HepG2 (cell line): Measurements from ENCODE around the gene PPP2R5B. TPM values are rescaled to one million over a fixed set of nuclear protein-coding genes. Genes with fewer than 3 reads are reported as not detected.

Source experiments
- AGO1 ChIP-seq: fragments of 200-400 bp; formaldehyde crosslinking; IDR thresholded peaks from 2 replicates; pipeline ENCODE4 v1.6.1; 2017; ENCODE audit warnings: mild to moderate bottlenecking, low read depth, low read length, moderate library complexity; ENCODE audit not compliant: poor library complexity, severe bottlenecking
- ARID2 ChIP-seq: sonication (generic); formaldehyde crosslinking; IDR thresholded peaks from 2 replicates; pipeline ENCODE4 v1.8.1; 2022; ENCODE audit warnings: mild to moderate bottlenecking, missing genetic modification reagents, borderline replicate concordance
- DMAP1 ChIP-seq: IDR thresholded peaks from 2 replicates; pipeline ENCODE4 v1.6.1; 2016
- ELF4 ChIP-seq: sonication (generic); formaldehyde crosslinking; IDR thresholded peaks from 2 replicates; pipeline ENCODE4 v1.5.0; 2020; ENCODE audit warnings: missing genetic modification reagents, mild to moderate bottlenecking, moderate library complexity, borderline replicate concordance
- MED13 ChIP-seq: sonication (generic); formaldehyde crosslinking; IDR thresholded peaks from 2 replicates; pipeline ENCODE4 v1.5.0; 2020; ENCODE audit warnings: missing genetic modification reagents
- MIER2 ChIP-seq: IDR thresholded peaks from 2 replicates; pipeline ENCODE4 v1.6.1; 2016; ENCODE audit warnings: missing biosample characterization, missing genetic modification reagents
- PCBP2 ChIP-seq: fragments of 200-400 bp; formaldehyde crosslinking; optimal IDR thresholded peaks from 2 replicates; pipeline ENCODE3; 2018; ENCODE audit warnings: low read length, low read depth; ENCODE audit not compliant: poor library complexity, severe bottlenecking
- PTBP1 ChIP-seq: fragments of 200-400 bp; formaldehyde crosslinking; IDR thresholded peaks from 2 replicates; pipeline ENCODE4 v1.6.1; 2018; ENCODE audit warnings: low read length, low read depth; ENCODE audit not compliant: poor library complexity, severe bottlenecking
- REPIN1 ChIP-seq: sonication (generic); formaldehyde crosslinking; IDR thresholded peaks from 2 replicates; pipeline ENCODE4 v1.8.0; 2022; ENCODE audit warnings: missing genetic modification reagents, low read depth, mild to moderate bottlenecking, borderline replicate concordance
- RXRB ChIP-seq: IDR thresholded peaks from 2 replicates; pipeline ENCODE4 v1.6.1; 2016; ENCODE audit warnings: borderline replicate concordance, missing genetic modification reagents, missing compliant biosample characterization
- SMAD9 ChIP-seq: sonication (generic); formaldehyde crosslinking; IDR thresholded peaks from 2 replicates; pipeline ENCODE4 v1.5.1; 2020; ENCODE audit warnings: mild to moderate bottlenecking, missing genetic modification reagents
- ZKSCAN8 ChIP-seq: IDR thresholded peaks from 2 replicates; pipeline ENCODE4 v1.6.1; 2016; ENCODE audit warnings: borderline replicate concordance, missing genetic modification reagents, missing compliant biosample characterization
- ZNF331 ChIP-seq: sonication (generic); formaldehyde crosslinking; IDR thresholded peaks from 2 replicates; pipeline ENCODE4 v1.4.0; 2020; ENCODE audit warnings: missing genetic modification reagents
- ZNF569 ChIP-seq: sonication (generic); formaldehyde crosslinking; IDR thresholded peaks from 2 replicates; pipeline ENCODE4 v1.5.0; 2020; ENCODE audit warnings: mild to moderate bottlenecking, missing genetic modification reagents, moderate library complexity, borderline replicate concordance
- ZSCAN20 ChIP-seq: sonication (generic); formaldehyde crosslinking; IDR thresholded peaks from 2 replicates; pipeline ENCODE4 v1.4.0; 2020; ENCODE audit warnings: missing genetic modification reagents, mild to moderate bottlenecking, borderline replicate concordance
- polyA plus RNA-seq, 8 experiments: library from polyadenylated mRNA; depleted of rRNA in 3 of 8; stranded (reverse) in 7 of 8; unstranded in 1 of 8; fragments of >200 nt; fragmentation: Illumina TruSeq in 4 of 8; extraction: Trizol in 4 of 8; gene quantifications; 2 replicates each; pipeline versions ENCODE4 v1.2.1 to v1.2.3, GENCODE V29; 2011 to 2016; ENCODE audit warnings: low read depth in 4 of 8, missing spikeins in 1 of 8, mixed read lengths in 1 of 8; ENCODE audit not compliant: insufficient read depth in 1 of 8
- total RNA-seq, 5 experiments: library from RNA; depleted of rRNA; stranded (reverse); fragments of >200 nt; fragmentation: Illumina TruSeq; extraction: Trizol; gene quantifications; 2 replicates each; pipeline ENCODE4 v1.2.3, GENCODE V29; 2016; ENCODE audit warnings: low read depth in 1 of 5
- TF ChIP-seq, protein P1 (sequence below): sonication (generic); formaldehyde crosslinking; IDR thresholded peaks from 2 replicates; pipeline ENCODE4 v1.4.0; 2020; ENCODE audit warnings: mild to moderate bottlenecking, missing genetic modification reagents
- TF ChIP-seq, protein P2 (sequence below): sonication (generic); formaldehyde crosslinking; IDR thresholded peaks from 2 replicates; pipeline ENCODE4 v1.8.1; 2023; ENCODE audit warnings: missing genetic modification reagents, mild to moderate bottlenecking, borderline replicate concordance
- TF ChIP-seq, protein P3 (sequence below): sonication (generic); formaldehyde crosslinking; IDR thresholded peaks from 2 replicates; pipeline ENCODE4 v1.8.0; 2022; ENCODE audit warnings: mild to moderate bottlenecking, missing genetic modification reagents; ENCODE audit not compliant: insufficient replicate concordance
- TF ChIP-seq, protein P4 (sequence below): IDR thresholded peaks from 2 replicates; pipeline ENCODE4 v1.6.1; 2018; ENCODE audit warnings: missing genetic modification reagents
- TF ChIP-seq, protein P5 (sequence below): IDR thresholded peaks from 2 replicates; pipeline ENCODE4 v1.6.1; 2016
- TF ChIP-seq, protein P6 (sequence below): sonication (generic); formaldehyde crosslinking; conservative IDR thresholded peaks from 2 replicates; pipeline ENCODE4 v1.8.0; 2022; ENCODE audit warnings: low read depth, missing genetic modification reagents
- TF ChIP-seq, protein P7 (sequence below): sonication (generic); formaldehyde crosslinking; IDR thresholded peaks from 2 replicates; pipeline ENCODE4 v1.4.0; 2020; ENCODE audit warnings: missing genetic modification reagents

PPP2R5B gene
- total and polyA plus RNA-seq, 2 of the 13 experiments (the other 11 are each of a cell fraction or from before 2014, with no cell fraction given): 2.3 to 8.3 TPM

DNA sequence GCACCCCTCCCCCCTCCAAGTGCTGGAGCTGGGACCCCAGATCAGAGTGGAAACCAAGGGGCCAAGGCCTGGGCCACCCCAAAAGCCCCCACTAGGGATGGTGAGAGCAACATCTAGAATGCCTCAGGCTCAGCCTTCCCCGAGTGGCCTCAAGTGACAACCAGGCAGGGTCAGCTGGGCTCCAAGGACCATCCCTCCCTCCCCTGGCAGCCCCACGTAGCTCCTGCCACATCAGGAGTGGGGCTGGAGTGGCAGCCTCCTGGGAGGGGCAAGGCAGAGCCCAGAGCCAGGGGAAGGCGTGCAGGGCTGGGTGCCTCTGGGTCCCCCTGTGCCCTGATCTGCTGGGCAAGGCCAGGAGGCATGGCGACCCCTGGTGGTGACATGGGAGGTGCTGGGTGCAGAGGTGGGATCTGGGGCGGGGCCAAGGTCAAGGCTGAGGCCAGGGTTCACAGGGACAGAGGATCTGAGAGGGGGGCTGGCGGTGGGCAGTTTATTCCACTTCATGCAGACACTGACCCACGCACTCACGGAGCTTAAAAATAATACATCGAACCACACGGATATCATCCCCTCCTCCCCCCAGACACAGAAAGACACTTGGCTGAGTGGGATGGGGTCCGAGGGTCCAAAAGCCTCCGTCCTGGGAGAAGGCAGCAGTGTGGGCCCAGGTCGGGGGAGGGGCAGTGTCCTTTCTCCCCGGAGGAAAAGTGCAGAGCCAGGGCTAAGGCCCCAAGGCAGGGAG is 30.2 kb upstream of the PPP2R5B start (continued):
- TF ChIP-seq REPIN1 (CRISPR knock-in tag): peak; percentile 95
- TF ChIP-seq, protein P1, sequence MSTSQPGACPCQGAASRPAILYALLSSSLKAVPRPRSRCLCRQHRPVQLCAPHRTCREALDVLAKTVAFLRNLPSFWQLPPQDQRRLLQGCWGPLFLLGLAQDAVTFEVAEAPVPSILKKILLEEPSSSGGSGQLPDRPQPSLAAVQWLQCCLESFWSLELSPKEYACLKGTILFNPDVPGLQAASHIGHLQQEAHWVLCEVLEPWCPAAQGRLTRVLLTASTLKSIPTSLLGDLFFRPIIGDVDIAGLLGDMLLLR (CRISPR knock-in tag): peak; percentile 44; the same call in 1 of the 2 replicates
- TF ChIP-seq ZNF331 (CRISPR knock-in tag): peak; percentile 75
- TF ChIP-seq PCBP2: no peak
- TF ChIP-seq AGO1: peak; percentile 13
- TF ChIP-seq ELF4 (CRISPR knock-in tag): no peak
- TF ChIP-seq ZSCAN20: 0 out of 2 replicates have a peak, but pooled peaks have one; percentile 16
- no peak for TF ChIP-seq MIER2 (CRISPR knock-in tag)
- TF ChIP-seq ZKSCAN8 (CRISPR knock-in tag): 0 out of 2 replicates have a peak, but pooled peaks have one; percentile 74
- TF ChIP-seq, protein P2, sequence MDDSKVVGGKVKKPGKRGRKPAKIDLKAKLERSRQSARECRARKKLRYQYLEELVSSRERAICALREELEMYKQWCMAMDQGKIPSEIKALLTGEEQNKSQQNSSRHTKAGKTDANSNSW (CRISPR knock-in tag): 0 out of 2 replicates have a peak, but pooled peaks have one; percentile 43
- TF ChIP-seq SMAD9 (CRISPR knock-in tag): no peak
- TF ChIP-seq, protein P3, sequence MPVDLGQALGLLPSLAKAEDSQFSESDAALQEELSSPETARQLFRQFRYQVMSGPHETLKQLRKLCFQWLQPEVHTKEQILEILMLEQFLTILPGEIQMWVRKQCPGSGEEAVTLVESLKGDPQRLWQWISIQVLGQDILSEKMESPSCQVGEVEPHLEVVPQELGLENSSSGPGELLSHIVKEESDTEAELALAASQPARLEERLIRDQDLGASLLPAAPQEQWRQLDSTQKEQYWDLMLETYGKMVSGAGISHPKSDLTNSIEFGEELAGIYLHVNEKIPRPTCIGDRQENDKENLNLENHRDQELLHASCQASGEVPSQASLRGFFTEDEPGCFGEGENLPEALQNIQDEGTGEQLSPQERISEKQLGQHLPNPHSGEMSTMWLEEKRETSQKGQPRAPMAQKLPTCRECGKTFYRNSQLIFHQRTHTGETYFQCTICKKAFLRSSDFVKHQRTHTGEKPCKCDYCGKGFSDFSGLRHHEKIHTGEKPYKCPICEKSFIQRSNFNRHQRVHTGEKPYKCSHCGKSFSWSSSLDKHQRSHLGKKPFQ (CRISPR knock-in tag): no peak
- no peak for TF ChIP-seq ZNF569 (CRISPR knock-in tag)
- TF ChIP-seq DMAP1: peak; percentile 59; the same call in 1 of the 2 replicates
- TF ChIP-seq, protein P4, sequence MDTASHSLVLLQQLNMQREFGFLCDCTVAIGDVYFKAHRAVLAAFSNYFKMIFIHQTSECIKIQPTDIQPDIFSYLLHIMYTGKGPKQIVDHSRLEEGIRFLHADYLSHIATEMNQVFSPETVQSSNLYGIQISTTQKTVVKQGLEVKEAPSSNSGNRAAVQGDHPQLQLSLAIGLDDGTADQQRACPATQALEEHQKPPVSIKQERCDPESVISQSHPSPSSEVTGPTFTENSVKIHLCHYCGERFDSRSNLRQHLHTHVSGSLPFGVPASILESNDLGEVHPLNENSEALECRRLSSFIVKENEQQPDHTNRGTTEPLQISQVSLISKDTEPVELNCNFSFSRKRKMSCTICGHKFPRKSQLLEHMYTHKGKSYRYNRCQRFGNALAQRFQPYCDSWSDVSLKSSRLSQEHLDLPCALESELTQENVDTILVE (CRISPR knock-in tag): 0 out of 2 replicates have a peak, but pooled peaks have one; percentile 56
- no peak for TF ChIP-seq MED13
- TF ChIP-seq RXRB (CRISPR knock-in tag): peak; percentile 95
- TF ChIP-seq, protein P5, sequence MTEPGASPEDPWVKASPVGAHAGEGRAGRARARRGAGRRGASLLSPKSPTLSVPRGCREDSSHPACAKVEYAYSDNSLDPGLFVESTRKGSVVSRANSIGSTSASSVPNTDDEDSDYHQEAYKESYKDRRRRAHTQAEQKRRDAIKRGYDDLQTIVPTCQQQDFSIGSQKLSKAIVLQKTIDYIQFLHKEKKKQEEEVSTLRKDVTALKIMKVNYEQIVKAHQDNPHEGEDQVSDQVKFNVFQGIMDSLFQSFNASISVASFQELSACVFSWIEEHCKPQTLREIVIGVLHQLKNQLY (CRISPR knock-in tag): 0 out of 2 replicates have a peak, but pooled peaks have one; percentile 38
- peak; percentile 43 for TF ChIP-seq PTBP1
- TF ChIP-seq, protein P6, sequence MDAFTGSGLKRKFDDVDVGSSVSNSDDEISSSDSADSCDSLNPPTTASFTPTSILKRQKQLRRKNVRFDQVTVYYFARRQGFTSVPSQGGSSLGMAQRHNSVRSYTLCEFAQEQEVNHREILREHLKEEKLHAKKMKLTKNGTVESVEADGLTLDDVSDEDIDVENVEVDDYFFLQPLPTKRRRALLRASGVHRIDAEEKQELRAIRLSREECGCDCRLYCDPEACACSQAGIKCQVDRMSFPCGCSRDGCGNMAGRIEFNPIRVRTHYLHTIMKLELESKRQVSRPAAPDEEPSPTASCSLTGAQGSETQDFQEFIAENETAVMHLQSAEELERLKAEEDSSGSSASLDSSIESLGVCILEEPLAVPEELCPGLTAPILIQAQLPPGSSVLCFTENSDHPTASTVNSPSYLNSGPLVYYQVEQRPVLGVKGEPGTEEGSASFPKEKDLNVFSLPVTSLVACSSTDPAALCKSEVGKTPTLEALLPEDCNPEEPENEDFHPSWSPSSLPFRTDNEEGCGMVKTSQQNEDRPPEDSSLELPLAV (CRISPR knock-in tag): no peak
- TF ChIP-seq, protein P7, sequence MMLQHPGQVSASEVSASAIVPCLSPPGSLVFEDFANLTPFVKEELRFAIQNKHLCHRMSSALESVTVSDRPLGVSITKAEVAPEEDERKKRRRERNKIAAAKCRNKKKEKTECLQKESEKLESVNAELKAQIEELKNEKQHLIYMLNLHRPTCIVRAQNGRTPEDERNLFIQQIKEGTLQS (CRISPR knock-in tag): 0 out of 2 replicates have a peak, but pooled peaks have one; percentile 7
- TF ChIP-seq ARID2 (CRISPR knock-in tag): peak; percentile 45; the same call in 1 of the 2 replicates
